Neural cell (in vitro differentiated cells): ENCODE results near the gene PTPN20. TPM values are rescaled to one million over a fixed set of nuclear protein-coding genes. Genes with fewer than 3 reads are reported as not detected.

Source experiments
- H2AFZ ChIP-seq: fragments of 200-600, 300-800 bp; sonication (generic), shearing (Covaris generic); 2 replicates; pipeline ENCODE4 v1.6.0; 2014; ENCODE audit warnings: low read depth, mild to moderate bottlenecking, antibody characterized with exemption, low read length, moderate library complexity
- H3F3A ChIP-seq: fragments of 200-600 bp; shearing (Covaris generic); 2 replicates; pipeline ENCODE4 v1.6.1; 2016; ENCODE audit warnings: mild to moderate bottlenecking, moderate library complexity, mixed read lengths, antibody characterized with exemption, low read length; ENCODE audit not compliant: insufficient read depth, poor library complexity, severe bottlenecking
- H3K27ac ChIP-seq: fragments of 200-600, 300-800 bp; sonication (generic), shearing (Covaris generic); 2 replicates; pipeline ENCODE4 v1.5.1; 2014; ENCODE audit warnings: mild to moderate bottlenecking, low read length, moderate library complexity
- H3K27me3 ChIP-seq: fragments of 300-800, 200-600 bp; sonication (generic), shearing (Covaris generic); 2 replicates; pipeline ENCODE4 v1.6.0; 2014; ENCODE audit warnings: mild to moderate bottlenecking, low read depth, low read length, moderate library complexity; ENCODE audit not compliant: insufficient read depth
- H3K36me3 ChIP-seq: fragments of 300-800, 200-600 bp; sonication (generic), shearing (Covaris generic); 2 replicates; pipeline ENCODE4 v1.5.1; 2014; ENCODE audit warnings: mild to moderate bottlenecking, antibody characterized with exemption, low read length, moderate library complexity; ENCODE audit not compliant: insufficient read depth
- H3K4me2 ChIP-seq: fragments of 300-800, 200-600 bp; sonication (generic), shearing (Covaris generic); 2 replicates; pipeline ENCODE4 v1.6.0; 2014; ENCODE audit warnings: mild to moderate bottlenecking, low read length
- H3K4me3 ChIP-seq: fragments of 300-800, 200-600 bp; sonication (generic), shearing (Covaris generic); 2 replicates; pipeline ENCODE4 v1.5.1; 2014; ENCODE audit warnings: mild to moderate bottlenecking, low read length, moderate library complexity
- H3K79me2 ChIP-seq: fragments of 200-600 bp; shearing (Covaris generic); replicated peaks from 2 replicates; pipeline ENCODE4 v1.6.0; 2014; ENCODE audit warnings: mild to moderate bottlenecking, low read length, moderate library complexity; ENCODE audit not compliant: insufficient read depth
- H3K9ac ChIP-seq: fragments of 300-800, 200-600 bp; sonication (generic), shearing (Covaris generic); 2 replicates; pipeline ENCODE4 v1.6.1; 2016; ENCODE audit warnings: mild to moderate bottlenecking, low read length, mixed read lengths
- H3K9me2 ChIP-seq: fragments of 200-600 bp; shearing (Covaris generic); 2 replicates; pipeline ENCODE4 v1.6.1; 2016; ENCODE audit warnings: mild to moderate bottlenecking, low read length, mixed read lengths; ENCODE audit not compliant: insufficient read depth
- H3K9me3 ChIP-seq: fragments of 200-600, 300-800 bp; sonication (generic), shearing (Covaris generic); 2 replicates; pipeline ENCODE4 v1.6.1; 2016; ENCODE audit warnings: mild to moderate bottlenecking, mixed run types, low read length, moderate library complexity, mixed read lengths
- H4K20me1 ChIP-seq: fragments of 200-600 bp; shearing (Covaris generic); 2 replicates; pipeline ENCODE4 v1.6.1; 2016; ENCODE audit warnings: mild to moderate bottlenecking, mixed run types; ENCODE audit not compliant: insufficient read depth
- EP300 ChIP-seq: fragments of 450-650 bp; conservative IDR thresholded peaks from 2 replicates; pipeline ENCODE4 v1.6.1; 2014; ENCODE audit warnings: antibody characterized with exemption, mild to moderate bottlenecking, moderate library complexity; ENCODE audit not compliant: poor library complexity, severe bottlenecking
- EZH2 ChIP-seq: fragments of 200-600, 300-800 bp; shearing (Covaris generic), sonication (generic); IDR thresholded peaks from 2 replicates; pipeline ENCODE4 v1.6.1; 2014; ENCODE audit warnings: antibody characterized with exemption, low read length, borderline replicate concordance, mild to moderate bottlenecking; ENCODE audit not compliant: insufficient read depth, poor library complexity, severe bottlenecking
- MXI1 ChIP-seq: fragments of 450-650 bp; conservative IDR thresholded peaks from 2 replicates; pipeline ENCODE4 v1.6.1; 2014; ENCODE audit warnings: antibody characterized with exemption, mild to moderate bottlenecking; ENCODE audit not compliant: poor library complexity, severe bottlenecking
- POLR2AphosphoS5 ChIP-seq: IDR thresholded peaks from 2 replicates; pipeline ENCODE4 v1.6.1; 2012
- RAD21 ChIP-seq: fragments of 450-650 bp; conservative IDR thresholded peaks from 2 replicates; pipeline ENCODE4 v1.6.1; 2014; ENCODE audit warnings: antibody characterized with exemption, mild to moderate bottlenecking, moderate library complexity
- SMC3 ChIP-seq: fragments of 450-650 bp; conservative IDR thresholded peaks from 2 replicates; pipeline ENCODE4 v1.6.1; 2014; ENCODE audit warnings: antibody characterized with exemption, mild to moderate bottlenecking, moderate library complexity; ENCODE audit not compliant: poor library complexity
- TAF1 ChIP-seq: IDR thresholded peaks from 2 replicates; pipeline ENCODE4 v1.6.1; 2012; ENCODE audit warnings: low read depth
- polyA plus RNA-seq: library from polyadenylated mRNA; depleted of rRNA; stranded (reverse); fragments of >200 nt; gene quantifications from 2 replicates; pipeline ENCODE4 v1.2.3, GENCODE V29; 2014
- TF ChIP-seq, protein P1 (sequence below): IDR thresholded peaks from 2 replicates; pipeline ENCODE4 v1.6.1; 2012; ENCODE audit warnings: borderline replicate concordance
- TF ChIP-seq, protein P2 (sequence below): fragments of 450-650 bp; IDR thresholded peaks from 2 replicates; pipeline ENCODE4 v1.5.1; 2014; ENCODE audit warnings: antibody characterized with exemption, mild to moderate bottlenecking, moderate library complexity; ENCODE audit not compliant: poor library complexity, severe bottlenecking

The PTPN20 gene
- polyA plus RNA-seq, 1 donor from 2014 or later = not detected

DNA sequence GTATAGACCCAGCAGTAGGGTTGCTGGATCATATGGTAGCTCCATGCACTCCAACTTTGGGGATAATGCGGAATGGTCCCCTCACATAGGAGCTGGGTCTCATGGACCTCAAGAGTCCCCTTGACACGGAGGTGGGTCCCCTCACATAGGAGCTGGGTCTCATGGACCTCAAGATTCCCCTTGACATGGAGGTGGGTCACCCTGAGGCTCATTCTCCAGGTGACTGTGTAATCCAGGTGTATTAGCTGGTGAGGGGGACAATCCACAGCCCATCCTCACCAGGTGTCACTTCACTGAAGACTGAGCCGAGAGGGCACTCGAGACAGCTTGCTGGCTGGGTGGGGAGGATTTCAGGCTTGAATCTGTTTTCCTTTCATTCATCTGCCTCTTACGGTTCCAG is 121.9 kb downstream of the PTPN20 start:
- Histone ChIP-seq H3K27ac (no peak overlapping the region), H3K4me2 (no peak overlapping the region), H3K9me2 (no peaks in the 10 kb centered on the region), H3K27me3 (no peaks in the 10 kb centered on the region), H2AFZ (no peak overlapping the region), H3K36me3 (no peaks in the 10 kb centered on the region), H3K79me2 (no peaks in the 10 kb centered on the region), H3K9me3 (no peaks in the 10 kb centered on the region), H4K20me1 (no peaks in the 10 kb centered on the region), H3K9ac (no peak overlapping the region), H3F3A (no peaks in the 10 kb centered on the region), H3K4me3 (no peak overlapping the region)
- TF ChIP-seq, protein P1, sequence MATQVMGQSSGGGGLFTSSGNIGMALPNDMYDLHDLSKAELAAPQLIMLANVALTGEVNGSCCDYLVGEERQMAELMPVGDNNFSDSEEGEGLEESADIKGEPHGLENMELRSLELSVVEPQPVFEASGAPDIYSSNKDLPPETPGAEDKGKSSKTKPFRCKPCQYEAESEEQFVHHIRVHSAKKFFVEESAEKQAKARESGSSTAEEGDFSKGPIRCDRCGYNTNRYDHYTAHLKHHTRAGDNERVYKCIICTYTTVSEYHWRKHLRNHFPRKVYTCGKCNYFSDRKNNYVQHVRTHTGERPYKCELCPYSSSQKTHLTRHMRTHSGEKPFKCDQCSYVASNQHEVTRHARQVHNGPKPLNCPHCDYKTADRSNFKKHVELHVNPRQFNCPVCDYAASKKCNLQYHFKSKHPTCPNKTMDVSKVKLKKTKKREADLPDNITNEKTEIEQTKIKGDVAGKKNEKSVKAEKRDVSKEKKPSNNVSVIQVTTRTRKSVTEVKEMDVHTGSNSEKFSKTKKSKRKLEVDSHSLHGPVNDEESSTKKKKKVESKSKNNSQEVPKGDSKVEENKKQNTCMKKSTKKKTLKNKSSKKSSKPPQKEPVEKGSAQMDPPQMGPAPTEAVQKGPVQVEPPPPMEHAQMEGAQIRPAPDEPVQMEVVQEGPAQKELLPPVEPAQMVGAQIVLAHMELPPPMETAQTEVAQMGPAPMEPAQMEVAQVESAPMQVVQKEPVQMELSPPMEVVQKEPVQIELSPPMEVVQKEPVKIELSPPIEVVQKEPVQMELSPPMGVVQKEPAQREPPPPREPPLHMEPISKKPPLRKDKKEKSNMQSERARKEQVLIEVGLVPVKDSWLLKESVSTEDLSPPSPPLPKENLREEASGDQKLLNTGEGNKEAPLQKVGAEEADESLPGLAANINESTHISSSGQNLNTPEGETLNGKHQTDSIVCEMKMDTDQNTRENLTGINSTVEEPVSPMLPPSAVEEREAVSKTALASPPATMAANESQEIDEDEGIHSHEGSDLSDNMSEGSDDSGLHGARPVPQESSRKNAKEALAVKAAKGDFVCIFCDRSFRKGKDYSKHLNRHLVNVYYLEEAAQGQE = no peak

DNA sequence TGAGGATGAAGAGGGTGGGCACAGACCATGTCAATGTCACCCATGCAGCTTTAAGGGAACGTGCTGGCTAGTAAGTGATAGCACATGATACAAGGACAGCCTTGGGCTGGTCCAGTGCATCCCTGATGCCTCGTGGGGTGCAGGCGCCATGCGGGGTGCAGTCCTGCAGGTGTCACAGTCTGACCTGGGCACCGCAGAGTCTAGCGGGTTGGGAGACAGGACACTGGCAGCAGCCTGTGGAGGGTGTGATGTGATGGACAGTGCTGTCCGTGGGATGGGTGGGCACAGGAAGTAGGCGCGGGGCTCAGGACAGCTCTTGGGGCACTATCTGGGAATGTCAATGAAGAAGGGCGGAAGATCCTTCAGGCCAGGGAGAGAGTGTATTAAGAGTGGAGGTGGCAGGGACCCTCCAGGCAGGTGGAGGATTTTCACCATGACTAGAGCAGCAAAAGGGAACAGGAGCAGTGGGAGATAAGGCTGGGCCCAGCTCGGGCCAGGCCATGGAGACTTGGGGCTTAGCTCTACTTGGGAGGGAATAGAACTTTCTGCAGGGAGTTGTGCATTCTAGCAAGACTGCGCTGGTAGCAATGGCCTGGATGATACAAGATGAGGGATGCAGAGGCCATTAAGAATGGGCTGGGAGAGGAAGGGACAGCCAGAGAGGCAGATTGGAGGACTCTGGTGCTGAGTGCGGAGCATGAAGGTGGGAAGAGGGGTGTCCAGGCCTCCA is 122.5 kb downstream of the PTPN20 start:
- Histone ChIP-seq H3K27me3 (no peaks in the 10 kb centered on the region), H3K79me2 (no peaks in the 10 kb centered on the region), H3K9ac (no peak overlapping the region), H3K9me2 (no peaks in the 10 kb centered on the region), H3K36me3 (no peaks in the 10 kb centered on the region), H2AFZ (no peak overlapping the region), H3K9me3 (no peaks in the 10 kb centered on the region), H3K4me3 (no peak overlapping the region), H3K4me2 (no peak overlapping the region), H3K27ac (no peak overlapping the region), H3F3A (no peaks in the 10 kb centered on the region), H4K20me1 (no peaks in the 10 kb centered on the region)
- TF ChIP-seq POLR2AphosphoS5 (no peak), SMC3 (no peak), TAF1 (no peak), RAD21 (no peak), MXI1 (no peak), EP300 (no peak), EZH2 (no peak)
- TF ChIP-seq, protein P2, sequence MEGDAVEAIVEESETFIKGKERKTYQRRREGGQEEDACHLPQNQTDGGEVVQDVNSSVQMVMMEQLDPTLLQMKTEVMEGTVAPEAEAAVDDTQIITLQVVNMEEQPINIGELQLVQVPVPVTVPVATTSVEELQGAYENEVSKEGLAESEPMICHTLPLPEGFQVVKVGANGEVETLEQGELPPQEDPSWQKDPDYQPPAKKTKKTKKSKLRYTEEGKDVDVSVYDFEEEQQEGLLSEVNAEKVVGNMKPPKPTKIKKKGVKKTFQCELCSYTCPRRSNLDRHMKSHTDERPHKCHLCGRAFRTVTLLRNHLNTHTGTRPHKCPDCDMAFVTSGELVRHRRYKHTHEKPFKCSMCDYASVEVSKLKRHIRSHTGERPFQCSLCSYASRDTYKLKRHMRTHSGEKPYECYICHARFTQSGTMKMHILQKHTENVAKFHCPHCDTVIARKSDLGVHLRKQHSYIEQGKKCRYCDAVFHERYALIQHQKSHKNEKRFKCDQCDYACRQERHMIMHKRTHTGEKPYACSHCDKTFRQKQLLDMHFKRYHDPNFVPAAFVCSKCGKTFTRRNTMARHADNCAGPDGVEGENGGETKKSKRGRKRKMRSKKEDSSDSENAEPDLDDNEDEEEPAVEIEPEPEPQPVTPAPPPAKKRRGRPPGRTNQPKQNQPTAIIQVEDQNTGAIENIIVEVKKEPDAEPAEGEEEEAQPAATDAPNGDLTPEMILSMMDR = no peak
- TF ChIP-seq, protein P1 = no peak
